ENCODE data around the gene MYO9A.

DNA sequence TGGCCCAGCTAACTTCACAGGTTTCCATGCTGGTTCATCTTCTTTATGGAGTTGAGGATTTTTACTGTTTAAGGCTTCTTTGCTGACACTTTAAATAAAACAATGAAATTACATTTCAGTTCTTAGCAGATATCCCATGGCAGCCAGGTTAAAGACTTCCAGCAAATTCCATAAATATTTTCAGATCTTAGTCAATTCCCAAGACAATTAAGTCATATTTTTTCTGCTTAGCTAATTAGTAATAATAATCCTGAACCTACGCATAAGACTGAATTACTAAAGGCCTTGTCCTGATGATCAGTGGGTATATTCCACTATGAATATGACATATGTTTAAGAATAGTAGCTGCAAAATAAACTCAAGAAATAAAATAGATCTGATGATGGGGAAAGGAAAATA lies 224.3 kb downstream of the MYO9A start:
- TF ChIP-seq, protein P1, sequence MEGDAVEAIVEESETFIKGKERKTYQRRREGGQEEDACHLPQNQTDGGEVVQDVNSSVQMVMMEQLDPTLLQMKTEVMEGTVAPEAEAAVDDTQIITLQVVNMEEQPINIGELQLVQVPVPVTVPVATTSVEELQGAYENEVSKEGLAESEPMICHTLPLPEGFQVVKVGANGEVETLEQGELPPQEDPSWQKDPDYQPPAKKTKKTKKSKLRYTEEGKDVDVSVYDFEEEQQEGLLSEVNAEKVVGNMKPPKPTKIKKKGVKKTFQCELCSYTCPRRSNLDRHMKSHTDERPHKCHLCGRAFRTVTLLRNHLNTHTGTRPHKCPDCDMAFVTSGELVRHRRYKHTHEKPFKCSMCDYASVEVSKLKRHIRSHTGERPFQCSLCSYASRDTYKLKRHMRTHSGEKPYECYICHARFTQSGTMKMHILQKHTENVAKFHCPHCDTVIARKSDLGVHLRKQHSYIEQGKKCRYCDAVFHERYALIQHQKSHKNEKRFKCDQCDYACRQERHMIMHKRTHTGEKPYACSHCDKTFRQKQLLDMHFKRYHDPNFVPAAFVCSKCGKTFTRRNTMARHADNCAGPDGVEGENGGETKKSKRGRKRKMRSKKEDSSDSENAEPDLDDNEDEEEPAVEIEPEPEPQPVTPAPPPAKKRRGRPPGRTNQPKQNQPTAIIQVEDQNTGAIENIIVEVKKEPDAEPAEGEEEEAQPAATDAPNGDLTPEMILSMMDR (IDR thresholded peaks at IDR 0.05), result no peak
- TF ChIP-seq POLR2A (IDR thresholded peaks at IDR 0.05) (no peak), EP300 (IDR thresholded peaks at IDR 0.05) (no peak)
